T-cell (primary cell): ENCODE results near the gene CYCS. TPM values are rescaled to one million over a fixed set of nuclear protein-coding genes. Genes with fewer than 3 reads are reported as not detected.
"Not testable (repeated sequence)": the region's sequence is repeated elsewhere in the genome, so short reads cannot be mapped to it uniquely, and the experiment has no call there.

ENCODE experiments used
- ATAC-seq, 4 experiments: fragments of 200-7000 bp in 3 of 4; fragments of 150-1000 bp in 1 of 4; cut with Tn5 transposase; replicated peaks in 1 of 4; 1 replicate in 3 of 4; 2 replicates in 1 of 4; pipeline ENCODE4 v1.10.0; 2021; ENCODE audit warnings: moderate library complexity in 3 of 4, mild to moderate bottlenecking in 2 of 4, moderate number of reproducible peaks in 1 of 4
- CTCF ChIA-PET, 2 donors: fragments of 300-600 bp; sonication (Branson Sonifier 250); formaldehyde crosslinking; loops; one replicate each; lab custom pipeline; 2022; ENCODE audit warnings: antibody characterized with exemption in 2 of 2; lab: Charles Lee
- POLR2A ChIA-PET, 2 donors: fragments of 300-600 bp; sonication (Branson Sonifier 250); formaldehyde crosslinking; loops; one replicate each; lab custom pipeline; 2022; ENCODE audit warnings: antibody characterized with exemption in 2 of 2; lab: Charles Lee
- DNase-seq, 35 experiments: peaks; one replicate each; pipeline versions ENCODE4 v3.0.0 to v3.0.0-alpha.2; 2013 to 2023
- H3K27ac ChIP-seq: one replicate; pipeline ENCODE4 v1.5.1; 2013; ENCODE audit warnings: low read length
- H3K27me3 ChIP-seq, 2 experiments: replicated peaks in 1 of 2; 1 replicate in 1 of 2; 2 replicates in 1 of 2; pipeline versions ENCODE4 v1.6.1 to v1.7.0; 2013; ENCODE audit warnings: low read length in 1 of 2, mixed read lengths in 1 of 2; ENCODE audit not compliant: control insufficient read depth in 2 of 2, insufficient read depth in 2 of 2; ENCODE audit errors: extremely low read depth in 1 of 2
- H3K36me3 ChIP-seq, 2 donors: 1 replicate in 1 of 2; 2 replicates in 1 of 2; pipeline versions ENCODE4 v1.6.1 to v1.7.0; 2013; ENCODE audit warnings: low read length in 1 of 2; ENCODE audit not compliant: control insufficient read depth in 2 of 2, insufficient read depth in 1 of 2; ENCODE audit errors: extremely low read depth in 1 of 2
- H3K4me1 ChIP-seq, 2 experiments: 1 replicate in 1 of 2; 2 replicates in 1 of 2; pipeline versions ENCODE4 v1.6.1 to v1.7.0; 2013; ENCODE audit warnings: low read length in 2 of 2, mixed read lengths in 1 of 2; ENCODE audit not compliant: insufficient read depth in 2 of 2, control insufficient read depth in 1 of 2; ENCODE audit errors: extremely low read depth in 1 of 2
- H3K4me3 ChIP-seq, 2 donors: 1 replicate in 1 of 2; 2 replicates in 1 of 2; pipeline versions ENCODE4 v1.5.1 to v1.7.0; 2013; ENCODE audit warnings: mild to moderate bottlenecking in 2 of 2, low read length in 1 of 2, moderate library complexity in 1 of 2; ENCODE audit not compliant: control insufficient read depth in 1 of 2; ENCODE audit errors: extremely low read depth in 1 of 2
- H3K9me3 ChIP-seq: 2 replicates; pipeline ENCODE4 v1.7.0; 2013
- H3K27ac Mint-ChIP-seq, 2 donors: one replicate each; pipeline ENCODE4 v1.8.0; 2020 to 2021; ENCODE audit warnings: mild to moderate bottlenecking in 2 of 2, mixed read lengths in 2 of 2
- H3K27me3 Mint-ChIP-seq, 2 donors: one replicate each; pipeline ENCODE4 v1.8.0; 2021 to 2022; ENCODE audit warnings: mixed read lengths in 2 of 2
- H3K36me3 Mint-ChIP-seq: one replicate; pipeline ENCODE4 v1.8.0; 2021; ENCODE audit warnings: mixed read lengths
- H3K4me1 Mint-ChIP-seq, 3 donors: one replicate each; pipeline ENCODE4 v1.8.0; 2020 to 2022; ENCODE audit warnings: mixed read lengths in 3 of 3, mild to moderate bottlenecking in 1 of 3
- H3K4me3 Mint-ChIP-seq, 3 donors: one replicate each; pipeline ENCODE4 v1.8.0; 2020 to 2022; ENCODE audit warnings: mild to moderate bottlenecking in 3 of 3, mixed read lengths in 3 of 3, moderate library complexity in 3 of 3
- H3K9me3 Mint-ChIP-seq, 3 donors: one replicate each; pipeline ENCODE4 v1.8.0; 2020 to 2022; ENCODE audit warnings: mixed read lengths in 3 of 3
- WGBS: methylation state at CpG from one replicate; pipeline ENCODE4 v1.1.5; 2013; ENCODE audit warnings: missing lambda C conversion rate; ENCODE audit not compliant: insufficient coverage; 5-methylcytosine and 5-hydroxymethylcytosine counted together
- total RNA-seq, 35 experiments: library from RNA in 6 of 35; stranded (reverse) in 6 of 35; fragments of 120-200 nt in 1 of 35; gene quantifications; one replicate each; pipeline versions ENCODE4 v1.2.1 to v1.2.4 and lab custom pipeline; 2013 to 2026

CYCS gene
- total RNA-seq, 5 donors from 2014 or later (not counting 1 experiment from before 2014, with no cell fraction given): 45.0 to 136 (median 47.3) TPM

DNA sequence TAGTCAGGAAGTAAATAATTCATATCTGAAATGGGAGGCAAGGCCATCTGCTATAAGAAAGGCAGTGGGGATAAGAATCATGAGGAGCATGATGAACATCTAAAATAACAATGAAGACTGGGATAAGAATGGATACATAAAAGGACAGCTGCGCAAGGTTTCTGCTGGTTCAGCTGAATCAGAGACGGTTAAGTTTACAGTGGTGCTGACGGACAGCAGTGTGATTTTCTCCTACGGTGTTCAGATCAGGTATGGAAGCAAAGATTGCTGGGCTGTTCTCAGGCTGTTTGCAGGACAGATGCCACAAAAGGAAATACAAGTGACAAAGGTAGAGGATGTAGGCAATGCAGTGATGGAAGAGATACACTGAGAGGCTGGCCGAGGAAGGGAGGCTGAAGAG is 8.4 kb downstream of the CYCS start:
- ChIA-PET CTCF (interaction anchor here (0.6 to 1.0 kb wide), 2 partner anchors 17 to 30 kb away, joined by 3 to 5 read pairs; no protein-coding TSS in a partner anchor), POLR2A (interaction anchor here (1.1 to 1.3 kb wide), 2 partner anchors 9 kb away, joined by 7 to 12 read pairs; partner anchors contain the start of gene CYCS (in 1 of the 2))
- H3K27me3 Mint-ChIP-seq: no peaks in the 10 kb centered on the region
- Histone ChIP-seq H3K27ac (peak overlapping the region; percentile 69), H3K9me3 (no peaks in the 10 kb centered on the region), H3K27me3 (no peaks in the 10 kb centered on the region), H3K36me3 (peaks cover 0 to 22% of the 10 kb centered on the region in 2 donors), H3K4me3 (no peak overlapping the region), H3K4me1 (peaks cover 2 to 8% of the 10 kb centered on the region in 2 experiments)
- 97% methylated on average over 5 of the region's 5 CpGs for WGBS
- H3K9me3 Mint-ChIP-seq: no peaks in the 10 kb centered on the region
- no peak overlapping the region for H3K4me3 Mint-ChIP-seq
- peaks cover 14 to 24% (median 19%) of the 10 kb centered on the region in 3 donors for H3K4me1 Mint-ChIP-seq
- no peak for DNase-seq
- ATAC-seq: no peak
- peaks cover 15% of the 10 kb centered on the region for H3K36me3 Mint-ChIP-seq
- peak overlapping the region; percentile 22 to 72 for H3K27ac Mint-ChIP-seq

DNA sequence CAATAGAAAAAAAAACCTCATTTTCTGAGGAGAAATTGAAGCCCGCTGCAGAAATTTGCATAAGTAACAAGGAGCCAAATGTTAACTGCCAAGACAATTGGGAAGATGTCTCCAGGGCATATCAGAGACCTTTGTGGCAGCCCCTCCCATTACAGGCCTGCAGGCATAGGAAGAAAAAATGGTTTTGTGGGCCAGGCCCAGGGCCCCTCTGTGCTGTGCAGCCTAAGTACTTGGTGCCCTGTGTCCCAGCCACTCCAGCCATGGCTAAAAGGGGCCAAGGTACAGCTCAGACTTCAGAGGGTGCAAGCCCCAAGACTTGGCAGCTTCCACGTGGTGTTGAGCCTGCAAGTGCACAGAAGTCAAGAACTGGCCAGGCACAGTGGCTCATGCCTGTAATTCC is 14.5 kb downstream of the CYCS start:
- not testable (repeated sequence) for H3K4me3 ChIP-seq, H3K4me1 ChIP-seq, H3K27me3 Mint-ChIP-seq, H3K9me3 ChIP-seq, H3K27ac Mint-ChIP-seq, H3K27me3 ChIP-seq, H3K27ac ChIP-seq, H3K9me3 Mint-ChIP-seq, H3K36me3 ChIP-seq, H3K4me3 Mint-ChIP-seq, H3K36me3 Mint-ChIP-seq, H3K4me1 Mint-ChIP-seq, DNase-seq, ATAC-seq
- ChIA-PET CTCF (interaction anchor here (0.7 to 1.2 kb wide), 2 partner anchors 12 to 1577 kb away, joined by 3 to 5 read pairs; no protein-coding TSS in a partner anchor), POLR2A (interaction anchor here in 1 of 2 donors (1.5 kb wide), 1 partner anchor 15 kb away, joined by 6 read pairs; the partner anchor contains the start of gene CYCS)
- 89% methylated on average over 1 of the region's 2 CpGs for WGBS

DNA sequence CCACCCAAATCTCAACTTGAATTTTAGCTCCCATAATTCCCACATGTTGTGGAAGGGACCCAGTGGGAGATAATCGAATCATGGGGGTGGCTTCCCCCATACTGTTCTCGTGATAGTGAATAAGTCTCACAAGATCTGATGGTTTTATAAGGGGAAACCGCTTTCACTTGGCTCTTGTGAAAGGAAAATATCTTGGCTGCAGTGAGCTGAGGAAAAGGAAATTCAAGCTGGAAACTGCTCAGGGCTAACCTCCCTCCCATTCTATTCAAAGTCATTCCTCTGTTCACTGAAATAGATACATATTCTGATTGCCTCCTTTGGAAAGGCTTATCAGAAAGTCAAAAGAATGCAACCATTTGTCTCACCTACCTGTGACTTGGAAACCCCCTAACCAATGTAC is 15.8 kb downstream of the CYCS start:
- Histone ChIP-seq H3K4me1 (no peaks in the 10 kb centered on the region), H3K4me3 (no peak overlapping the region), H3K36me3 (no peaks in the 10 kb centered on the region), H3K9me3 (no peaks in the 10 kb centered on the region), H3K27me3 (peaks cover 0 to 7% of the 10 kb centered on the region in 2 experiments), H3K27ac (no peak overlapping the region)
- Mint-ChIP-seq H3K4me3 (no peak overlapping the region), H3K27ac (no peak overlapping the region), H3K27me3 (peaks cover 0 to 3% of the 10 kb centered on the region in 2 donors), H3K9me3 (no peaks in the 10 kb centered on the region), H3K36me3 (no peaks in the 10 kb centered on the region), H3K4me1 (no peaks in the 10 kb centered on the region)
- no peak for DNase-seq
- ChIA-PET CTCF (interaction anchor here in 1 of 2 donors (0.6 to 0.8 kb wide), 3 partner anchors 11 to 13 kb away, joined by 4 to 5 read pairs (median 4); no protein-coding TSS in a partner anchor), POLR2A (no interaction called here)
- no peak for ATAC-seq
- no CpG with 5 or more reads among the region's 3 CpGs for WGBS

DNA sequence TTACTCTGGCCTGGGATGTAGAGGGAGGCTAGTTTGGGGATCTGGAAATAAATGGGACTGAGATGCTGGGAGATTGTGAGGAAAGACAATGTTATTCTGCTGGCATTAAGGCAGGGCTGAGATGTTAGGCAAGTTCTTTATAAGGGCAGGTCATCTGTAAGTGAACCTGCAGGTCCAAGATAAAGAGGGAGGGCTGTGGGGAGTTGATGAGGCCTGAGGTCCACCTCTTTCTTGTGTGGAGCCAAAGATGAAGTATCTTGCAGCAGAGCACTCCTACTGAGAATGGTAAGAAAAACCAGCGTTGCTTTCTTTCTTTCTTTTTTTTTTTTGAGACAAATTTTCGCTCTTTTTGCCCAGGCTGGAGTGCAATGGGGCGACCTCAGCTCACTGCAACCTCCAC is 19.1 kb downstream of the CYCS start:
- Histone ChIP-seq H3K36me3 (no peaks in the 10 kb centered on the region), H3K27me3 (peaks cover 0 to 10% of the 10 kb centered on the region in 2 experiments), H3K9me3 (no peaks in the 10 kb centered on the region), H3K4me1 (no peaks in the 10 kb centered on the region), H3K27ac (no peak overlapping the region), H3K4me3 (no peak overlapping the region)
- Mint-ChIP-seq H3K27ac (no peak overlapping the region), H3K27me3 (peaks cover 3% of the 10 kb centered on the region in 2 donors), H3K9me3 (no peaks in the 10 kb centered on the region), H3K4me3 (no peak overlapping the region), H3K36me3 (no peaks in the 10 kb centered on the region), H3K4me1 (no peaks in the 10 kb centered on the region)
- POLR2A ChIA-PET: no interaction called here
- CTCF ChIA-PET: interaction anchor here (1.0 to 1.5 kb wide), 2 partner anchors 20 to 293 kb away, joined by 3 to 6 read pairs; partner anchors contain the start of gene CYCS (in 1 of the 2)
- 57% methylated on average over 1 of the region's 3 CpGs for WGBS
- DNase-seq (no peak), ATAC-seq (no peak)

DNA sequence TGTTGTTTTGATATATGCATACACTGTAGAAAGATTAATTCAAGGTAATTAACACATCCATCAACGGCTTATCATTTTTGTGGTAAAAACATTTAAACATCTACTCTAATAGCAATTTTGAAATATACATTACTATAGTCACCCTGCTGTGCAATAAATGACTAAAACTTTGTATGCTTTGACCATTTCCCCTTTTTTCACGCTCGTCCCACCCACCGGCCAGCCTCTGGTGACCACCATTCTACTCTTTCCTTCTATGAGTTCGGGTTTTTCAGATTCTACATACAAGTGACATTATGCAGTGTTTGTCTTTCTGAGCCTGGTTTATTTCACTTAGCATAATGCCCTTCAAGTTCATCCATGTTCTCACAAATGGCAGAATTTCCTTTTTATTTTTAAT is 21.3 kb downstream of the CYCS start:
- H3K4me1 ChIP-seq: no peaks in the 10 kb centered on the region
- no peak overlapping the region for H3K27ac ChIP-seq
- Mint-ChIP-seq H3K9me3 (no peaks in the 10 kb centered on the region), H3K4me3 (no peak overlapping the region), H3K36me3 (no peaks in the 10 kb centered on the region), H3K4me1 (no peaks in the 10 kb centered on the region), H3K27me3 (peaks cover 3% of the 10 kb centered on the region in 2 donors), H3K27ac (no peak overlapping the region)
- WGBS: 94% methylated on average over 4 of the region's 5 CpGs
- ATAC-seq (no peak), DNase-seq (no peak)
- H3K4me3 ChIP-seq: no peak overlapping the region
- H3K9me3 ChIP-seq: no peaks in the 10 kb centered on the region
- ChIA-PET POLR2A (no interaction called here), CTCF (interaction anchor here (0.6 to 0.8 kb wide), 5 partner anchors 9 to 1230 kb away, joined by 3 to 8 read pairs (median 3); no protein-coding TSS in a partner anchor)
- H3K36me3 ChIP-seq: no peaks in the 10 kb centered on the region
- peaks cover 0 to 10% of the 10 kb centered on the region in 2 experiments for H3K27me3 ChIP-seq

DNA sequence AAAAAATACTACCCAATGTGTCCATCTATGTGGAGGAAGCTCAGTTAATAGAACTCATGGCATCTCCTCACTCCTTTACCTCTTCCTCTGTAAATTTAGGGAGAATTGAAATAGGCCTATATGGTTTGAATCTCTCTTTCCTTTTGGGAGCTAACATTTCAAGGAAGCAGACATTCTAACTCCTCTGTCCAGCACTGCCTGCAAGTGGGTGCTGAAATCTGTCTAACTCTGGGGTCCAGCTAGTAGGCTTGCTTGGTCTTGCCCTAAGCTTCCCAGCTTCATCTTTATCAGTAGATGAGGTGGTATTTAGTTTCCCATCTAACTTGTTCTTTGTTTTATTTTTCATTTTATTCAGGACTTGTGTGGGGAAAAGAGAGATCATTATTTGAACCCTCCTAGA is 23.2 kb downstream of the CYCS start:
- ChIA-PET POLR2A (interaction anchor here in 1 of 2 donors (0.7 kb wide), 1 partner anchor 20 kb away, joined by 3 read pairs; no protein-coding TSS in a partner anchor), CTCF (interaction anchor here (0.6 to 1.7 kb wide), 7 partner anchors 9 to 290 kb away, joined by 3 to 8 read pairs (median 3); partner anchors contain the start of gene CYCS (in 1 of the 2))
- peaks cover 0 to 8% of the 10 kb centered on the region in 2 experiments for H3K27me3 ChIP-seq
- no peaks in the 10 kb centered on the region for H3K4me1 ChIP-seq
- Mint-ChIP-seq H3K4me1 (no peaks in the 10 kb centered on the region), H3K9me3 (no peaks in the 10 kb centered on the region), H3K36me3 (no peaks in the 10 kb centered on the region), H3K4me3 (no peak overlapping the region), H3K27ac (no peak overlapping the region), H3K27me3 (peaks cover 3% of the 10 kb centered on the region in 2 donors)
- ATAC-seq (no peak), DNase-seq (no peak)
- H3K36me3 ChIP-seq: no peaks in the 10 kb centered on the region
- H3K4me3 ChIP-seq: no peak overlapping the region
- H3K9me3 ChIP-seq: no peaks in the 10 kb centered on the region
- no peak overlapping the region for H3K27ac ChIP-seq
